ENCODE results near the gene CHD8. TPM values are rescaled to one million over a fixed set of nuclear protein-coding genes. Genes with fewer than 3 reads are reported as not detected.

CHD8 gene
- total RNA-seq, 1 experiment from 2014 or later, result 135 TPM

GRCh38 chr14:21431126-21431525, 24.8 kb downstream of the CHD8 start:
- Histone ChIP-seq H3K27ac (ENCODE audit: insufficient read length, low read depth, low read length) (no peak overlapping the region), H3K14ac (ENCODE audit: insufficient read depth, low read length) (no peak overlapping the region), H3K56ac (ENCODE audit: insufficient read length, low read depth, low read length) (no peak overlapping the region), H3K18ac (ENCODE audit: insufficient read length, low read depth, low read length) (no peak overlapping the region), H3K27me3 (ENCODE audit: insufficient read depth, low read length) (no peaks in the 10 kb centered on the region), H3K4ac (ENCODE audit: low read depth, low read length) (no peak overlapping the region), H2BK120ac (ENCODE audit: low read depth, low read length, poor library complexity, severe bottlenecking) (no peak overlapping the region), H3K9me3 (ENCODE audit: control insufficient read depth, low read depth, low read length) (no peaks in the 10 kb centered on the region), H3K4me1 (ENCODE audit: insufficient read depth, low read length) (no peaks in the 10 kb centered on the region), H3K79me2 (ENCODE audit: insufficient read depth, low read length) (peaks cover 11% of the 10 kb centered on the region; the same call in 1 of the 2 replicates), H2AK5ac (ENCODE audit: insufficient read length, low read length) (no peak overlapping the region), H4K5ac (ENCODE audit: insufficient read length, low read depth, low read length) (no peak overlapping the region), H3K79me1 (ENCODE audit: insufficient read depth, low read depth, low read length, poor library complexity, severe bottlenecking) (peaks cover 2% of the 10 kb centered on the region), H2BK20ac (ENCODE audit: low read depth, low read length, poor library complexity, severe bottlenecking) (no peak overlapping the region), H3K23ac (ENCODE audit: insufficient read length, low read depth, low read length) (no peak overlapping the region), H2BK5ac (ENCODE audit: insufficient read length, low read length) (no peak overlapping the region), H3K23me2 (ENCODE audit: insufficient read length, low read depth, low read length, poor library complexity, severe bottlenecking) (no peaks in the 10 kb centered on the region), H3K4me2 (ENCODE audit: insufficient read depth, insufficient read length, low read length) (no peak overlapping the region), H2AFZ (ENCODE audit: low read length) (no peak overlapping the region), H2BK15ac (ENCODE audit: low read depth, low read length) (no peak overlapping the region), H4K91ac (ENCODE audit: insufficient read length, low read depth, low read length) (no peak overlapping the region), H3K9ac (ENCODE audit: extremely low read depth, insufficient read length, low read length) (no peak overlapping the region), H3T11ph (ENCODE audit: low read length) (no peak overlapping the region), H4K8ac (replicated peaks; ENCODE audit: insufficient read length, low read depth, low read length) (no peak overlapping the region), H4K20me1 (ENCODE audit: control insufficient read depth, insufficient read depth, insufficient read length) (no peaks in the 10 kb centered on the region), H2BK12ac (ENCODE audit: insufficient read length, low read depth, low read length) (no peak overlapping the region)
- no peak for DNase-seq
- H3K4me3 Mint-ChIP-seq, result no peak overlapping the region
- peaks cover 42 to 69% (median 59%) of the 10 kb centered on the region in 3 experiments; a peak in 6 of 7 replicates for H3K36me3 Mint-ChIP-seq (ENCODE audit: insufficient read depth in 1 of 3, low read depth in 3 of 3)
- no peak for TF ChIP-seq CTCF (conservative IDR thresholded peaks at IDR 0.05)
- H3K9me3 Mint-ChIP-seq, result no peaks in the 10 kb centered on the region
- H3K27ac Mint-ChIP-seq, result no peak overlapping the region
- H3K27me3 Mint-ChIP-seq (ENCODE audit: low read depth), result no peaks in the 10 kb centered on the region
- H3K4me1 Mint-ChIP-seq, result peaks cover 9 to 16% of the 10 kb centered on the region in 2 experiments
- no CpG with 5 or more reads among the region's 2 CpGs for WGBS (ENCODE audit: extremely low coverage, insufficient read length, low lambda C conversion rate)
